K562 (cell line): ENCODE data around the gene CRABP2. TPM values are rescaled to one million over a fixed set of nuclear protein-coding genes. Genes with fewer than 3 reads are reported as not detected.
A peak's percentile ranks its signal among the peaks of the same experiment; 100 is the strongest.

Experiments
- ARID1B ChIP-seq: fragments of 450-650 bp; IDR thresholded peaks from 2 replicates; pipeline ENCODE4 v1.6.1; 2016; ENCODE audit warnings: antibody characterized with exemption, mild to moderate bottlenecking, inconsistent platforms
- BHLHE40 ChIP-seq: IDR thresholded peaks from 2 replicates; pipeline ENCODE4 v1.6.1; 2011; ENCODE audit warnings: low read length, improper control_type of control experiment
- COPS2 ChIP-seq: fragments of 450-650 bp; conservative IDR thresholded peaks from 2 replicates; pipeline ENCODE4 v1.6.1; 2016; ENCODE audit warnings: mild to moderate bottlenecking, moderate library complexity
- DPF2 ChIP-seq: fragments of 450-650 bp; IDR thresholded peaks from 2 replicates; pipeline ENCODE4 v1.6.1; 2016
- EP300 ChIP-seq: IDR thresholded peaks from 2 replicates; pipeline ENCODE4 v1.6.1; 2012; ENCODE audit warnings: low read length, improper control_type of control experiment
- FIP1L1 ChIP-seq: fragments of 200-400 bp; formaldehyde crosslinking; IDR thresholded peaks from 2 replicates; pipeline ENCODE4 v1.6.1; 2018; ENCODE audit warnings: mild to moderate bottlenecking, low read depth, low read length; ENCODE audit not compliant: poor library complexity, severe bottlenecking
- FOXK2 ChIP-seq, 2 experiments: fragments of 450-650 bp; IDR thresholded peaks in 1 of 2; conservative IDR thresholded peaks in 1 of 2; 2 replicates each; pipeline ENCODE4 v1.6.1; 2016; ENCODE audit warnings: low read depth in 2 of 2, mild to moderate bottlenecking in 1 of 2
- GTF2A2 ChIP-seq: IDR thresholded peaks from 2 replicates; pipeline ENCODE4 v1.6.1; 2016; ENCODE audit warnings: mild to moderate bottlenecking, missing genetic modification characterization, missing compliant biosample characterization
- MAFK ChIP-seq: IDR thresholded peaks from 2 replicates; pipeline ENCODE4 v1.6.1; 2011; ENCODE audit warnings: low read length, improper control_type of control experiment
- MTA1 ChIP-seq: fragments of 450-650 bp; IDR thresholded peaks from 2 replicates; pipeline ENCODE4 v1.6.1; 2017; ENCODE audit warnings: borderline replicate concordance
- MYNN ChIP-seq, 2 experiments: sonication (generic); formaldehyde crosslinking in 1 of 2; IDR thresholded peaks; 2 replicates each; pipeline versions ENCODE4 v1.5.0 to v1.6.1; 2016 to 2020; ENCODE audit warnings: antibody characterized with exemption in 1 of 2, missing genetic modification reagents in 1 of 2
- SMARCA4 ChIP-seq: fragments of 450-650 bp; IDR thresholded peaks from 2 replicates; pipeline ENCODE4 v1.6.1; 2016
- TAL1 ChIP-seq: fragments of 450-650 bp; IDR thresholded peaks from 2 replicates; pipeline ENCODE4 v1.6.1; 2016; ENCODE audit warnings: mild to moderate bottlenecking
- ZBTB7A ChIP-seq: IDR thresholded peaks from 2 replicates; pipeline ENCODE4 v1.6.1; 2011; ENCODE audit warnings: low read depth, mild to moderate bottlenecking, low read length, moderate library complexity, borderline replicate concordance; ENCODE audit not compliant: control insufficient read depth
- ZFPM2 ChIP-seq: fragments of 250-450 bp; sonication (Bioruptor Pico); IDR thresholded peaks from 2 replicates; pipeline ENCODE4 v1.5.1; 2022; ENCODE audit warnings: mild to moderate bottlenecking
- ZNF184 ChIP-seq: sonication (generic); formaldehyde crosslinking; IDR thresholded peaks from 2 replicates; pipeline ENCODE4 v1.5.0; 2020; ENCODE audit warnings: missing genetic modification reagents
- ZNF253 ChIP-seq: fragments of 250-450 bp; sonication (Bioruptor Pico); conservative IDR thresholded peaks from 2 replicates; pipeline ENCODE4 v1.6.1; 2021; ENCODE audit warnings: mild to moderate bottlenecking
- ZNF316 ChIP-seq: fragments of 450-650 bp; IDR thresholded peaks from 2 replicates; pipeline ENCODE4 v1.6.1; 2016
- ZNF431 ChIP-seq: sonication (generic); formaldehyde crosslinking; IDR thresholded peaks from 2 replicates; pipeline ENCODE4 v1.8.0; 2022; ENCODE audit warnings: mild to moderate bottlenecking, missing genetic modification reagents
- ZNF444 ChIP-seq: fragments of 250-450 bp; sonication (Bioruptor Pico); IDR thresholded peaks from 2 replicates; pipeline ENCODE4 v1.4.0; 2020; ENCODE audit warnings: mild to moderate bottlenecking, moderate library complexity
- ZNF785 ChIP-seq: fragments of 250-450 bp; sonication (Bioruptor Pico); IDR thresholded peaks from 2 replicates; pipeline ENCODE4 v1.4.0; 2020; ENCODE audit warnings: mild to moderate bottlenecking
- ZSCAN29 ChIP-seq: fragments of 450-650 bp; IDR thresholded peaks from 2 replicates; pipeline ENCODE4 v1.6.1; 2017
- polyA plus RNA-seq, 8 experiments: library from polyadenylated mRNA; depleted of rRNA in 4 of 8; stranded (reverse) in 5 of 8; unstranded in 3 of 8; fragments of >200 nt; fragmentation: Nextera tagmentation in 2 of 8; fragmentation: Illumina TruSeq in 1 of 8; extraction: Ambion mirVana in 2 of 8; extraction: Trizol in 1 of 8; gene quantifications; 2 replicates each; pipeline versions ENCODE4 v1.2.1 to v1.2.3, GENCODE V29; 2011 to 2014; ENCODE audit warnings: inconsistent platforms in 1 of 8, missing spikeins in 1 of 8
- total RNA-seq, 7 experiments: library from RNA; depleted of rRNA in 6 of 7; stranded (reverse); fragments of >200 nt in 6 of 7; fragmentation: Illumina TruSeq in 2 of 7; extraction: Trizol in 2 of 7; gene quantifications; 2 replicates each; pipeline versions ENCODE4 v1.2.1 to v1.2.3, GENCODE V29; 2011 to 2021; ENCODE audit warnings: low replicate concordance in 1 of 7
- TF ChIP-seq, protein P1 (sequence below): fragments of 450-650 bp; IDR thresholded peaks from 2 replicates; pipeline ENCODE4 v1.6.1; 2017; ENCODE audit warnings: antibody characterized with exemption, mild to moderate bottlenecking
- TF ChIP-seq, protein P2 (sequence below): sonication (generic); formaldehyde crosslinking; IDR thresholded peaks from 2 replicates; pipeline ENCODE4 v1.8.0; 2022; ENCODE audit warnings: mild to moderate bottlenecking, low read depth, missing genetic modification reagents
- TF ChIP-seq, protein P3 (sequence below): fragments of 250-450 bp; sonication (Bioruptor Pico); IDR thresholded peaks from 2 replicates; pipeline ENCODE4 v1.5.0; 2021

Gene CRABP2
- total and polyA plus RNA-seq, 9 of the 15 experiments (the other 6 are each of a cell fraction or from before 2014, with no cell fraction given): 0.30 to 2.5 (median 0.82) TPM

DNA sequence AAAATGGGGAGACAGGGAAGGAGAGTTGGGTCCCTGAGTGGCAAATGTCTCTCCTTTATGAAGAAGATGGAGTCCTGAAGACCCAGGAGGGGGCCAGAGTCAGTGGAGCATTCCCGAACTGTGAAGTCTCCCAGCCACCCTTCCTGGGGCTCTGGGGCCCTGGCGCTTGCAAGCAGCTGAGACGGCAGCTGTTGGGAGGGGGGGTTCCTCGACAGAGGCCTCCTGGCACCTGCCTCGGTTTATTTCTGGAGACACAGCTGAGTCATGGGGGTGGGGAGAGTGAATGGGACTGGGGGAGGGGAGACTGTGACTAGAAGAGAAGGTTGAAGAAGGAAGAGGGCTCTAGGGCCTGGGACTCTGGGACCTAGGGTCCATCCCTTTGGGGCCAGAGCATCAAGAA lies 42.2 kb downstream of the CRABP2 start (continued):
- TF ChIP-seq, protein P1, sequence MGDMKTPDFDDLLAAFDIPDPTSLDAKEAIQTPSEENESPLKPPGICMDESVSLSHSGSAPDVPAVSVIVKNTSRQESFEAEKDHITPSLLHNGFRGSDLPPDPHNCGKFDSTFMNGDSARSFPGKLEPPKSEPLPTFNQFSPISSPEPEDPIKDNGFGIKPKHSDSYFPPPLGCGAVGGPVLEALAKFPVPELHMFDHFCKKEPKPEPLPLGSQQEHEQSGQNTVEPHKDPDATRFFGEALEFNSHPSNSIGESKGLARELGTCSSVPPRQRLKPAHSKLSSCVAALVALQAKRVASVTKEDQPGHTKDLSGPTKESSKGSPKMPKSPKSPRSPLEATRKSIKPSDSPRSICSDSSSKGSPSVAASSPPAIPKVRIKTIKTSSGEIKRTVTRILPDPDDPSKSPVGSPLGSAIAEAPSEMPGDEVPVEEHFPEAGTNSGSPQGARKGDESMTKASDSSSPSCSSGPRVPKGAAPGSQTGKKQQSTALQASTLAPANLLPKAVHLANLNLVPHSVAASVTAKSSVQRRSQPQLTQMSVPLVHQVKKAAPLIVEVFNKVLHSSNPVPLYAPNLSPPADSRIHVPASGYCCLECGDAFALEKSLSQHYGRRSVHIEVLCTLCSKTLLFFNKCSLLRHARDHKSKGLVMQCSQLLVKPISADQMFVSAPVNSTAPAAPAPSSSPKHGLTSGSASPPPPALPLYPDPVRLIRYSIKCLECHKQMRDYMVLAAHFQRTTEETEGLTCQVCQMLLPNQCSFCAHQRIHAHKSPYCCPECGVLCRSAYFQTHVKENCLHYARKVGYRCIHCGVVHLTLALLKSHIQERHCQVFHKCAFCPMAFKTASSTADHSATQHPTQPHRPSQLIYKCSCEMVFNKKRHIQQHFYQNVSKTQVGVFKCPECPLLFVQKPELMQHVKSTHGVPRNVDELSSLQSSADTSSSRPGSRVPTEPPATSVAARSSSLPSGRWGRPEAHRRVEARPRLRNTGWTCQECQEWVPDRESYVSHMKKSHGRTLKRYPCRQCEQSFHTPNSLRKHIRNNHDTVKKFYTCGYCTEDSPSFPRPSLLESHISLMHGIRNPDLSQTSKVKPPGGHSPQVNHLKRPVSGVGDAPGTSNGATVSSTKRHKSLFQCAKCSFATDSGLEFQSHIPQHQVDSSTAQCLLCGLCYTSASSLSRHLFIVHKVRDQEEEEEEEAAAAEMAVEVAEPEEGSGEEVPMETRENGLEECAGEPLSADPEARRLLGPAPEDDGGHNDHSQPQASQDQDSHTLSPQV: peak; percentile 86
- TF ChIP-seq ZBTB7A (0 out of 2 replicates have a peak, but pooled peaks have one; percentile 22), MAFK (peak; percentile 8; the same call in 1 of the 2 replicates), DPF2 (peak; percentile 43; the same call in 1 of the 2 replicates), ZNF444 (CRISPR knock-in tag) (0 out of 2 replicates have a peak, but pooled peaks have one; percentile 34), GTF2A2 (tag) (no peak), FIP1L1 (no peak), ZSCAN29 (no peak), MYNN (IDR thresholded peaks at IDR 0.05) (no peak), MYNN (CRISPR knock-in tag; IDR thresholded peaks at IDR 0.05) (no peak), MTA1 (no peak), COPS2 (no peak), ZNF253 (CRISPR knock-in tag) (no peak), ZFPM2 (no peak), TAL1 (0 out of 2 replicates have a peak, but pooled peaks have one; percentile 7), ZNF431 (CRISPR knock-in tag) (no peak), ZNF316 (peak; percentile 60), ZNF785 (CRISPR knock-in tag) (no peak), ARID1B (peak; percentile 44; the same call in 1 of the 2 replicates), ZNF184 (CRISPR knock-in tag) (no peak), BHLHE40 (peak; percentile 46; the same call in 1 of the 2 replicates), FOXK2 (conservative IDR thresholded peaks at IDR 0.05 in 1 of 2, IDR thresholded peaks at IDR 0.05 in 1 of 2; ENCODE audit: low read depth in 2 of 2) (peak in 1 of 2 experiments; percentile 33; a peak in 1 of 4 replicates), EP300 (peak; percentile 33; the same call in 1 of the 2 replicates), SMARCA4 (peak; percentile 55)
- TF ChIP-seq, protein P2, sequence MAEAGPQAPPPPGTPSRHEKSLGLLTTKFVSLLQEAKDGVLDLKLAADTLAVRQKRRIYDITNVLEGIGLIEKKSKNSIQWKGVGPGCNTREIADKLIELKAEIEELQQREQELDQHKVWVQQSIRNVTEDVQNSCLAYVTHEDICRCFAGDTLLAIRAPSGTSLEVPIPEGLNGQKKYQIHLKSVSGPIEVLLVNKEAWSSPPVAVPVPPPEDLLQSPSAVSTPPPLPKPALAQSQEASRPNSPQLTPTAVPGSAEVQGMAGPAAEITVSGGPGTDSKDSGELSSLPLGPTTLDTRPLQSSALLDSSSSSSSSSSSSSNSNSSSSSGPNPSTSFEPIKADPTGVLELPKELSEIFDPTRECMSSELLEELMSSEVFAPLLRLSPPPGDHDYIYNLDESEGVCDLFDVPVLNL (CRISPR knock-in tag): no peak
- TF ChIP-seq, protein P3, sequence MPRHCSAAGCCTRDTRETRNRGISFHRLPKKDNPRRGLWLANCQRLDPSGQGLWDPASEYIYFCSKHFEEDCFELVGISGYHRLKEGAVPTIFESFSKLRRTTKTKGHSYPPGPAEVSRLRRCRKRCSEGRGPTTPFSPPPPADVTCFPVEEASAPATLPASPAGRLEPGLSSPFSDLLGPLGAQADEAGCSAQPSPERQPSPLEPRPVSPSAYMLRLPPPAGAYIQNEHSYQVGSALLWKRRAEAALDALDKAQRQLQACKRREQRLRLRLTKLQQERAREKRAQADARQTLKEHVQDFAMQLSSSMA (CRISPR knock-in tag): no peak
